ENCODE data around the gene TUBA4A.
"Not testable (repeated sequence)": the region's sequence is repeated elsewhere in the genome, so short reads cannot be mapped to it uniquely, and the experiment has no call there.

DNA sequence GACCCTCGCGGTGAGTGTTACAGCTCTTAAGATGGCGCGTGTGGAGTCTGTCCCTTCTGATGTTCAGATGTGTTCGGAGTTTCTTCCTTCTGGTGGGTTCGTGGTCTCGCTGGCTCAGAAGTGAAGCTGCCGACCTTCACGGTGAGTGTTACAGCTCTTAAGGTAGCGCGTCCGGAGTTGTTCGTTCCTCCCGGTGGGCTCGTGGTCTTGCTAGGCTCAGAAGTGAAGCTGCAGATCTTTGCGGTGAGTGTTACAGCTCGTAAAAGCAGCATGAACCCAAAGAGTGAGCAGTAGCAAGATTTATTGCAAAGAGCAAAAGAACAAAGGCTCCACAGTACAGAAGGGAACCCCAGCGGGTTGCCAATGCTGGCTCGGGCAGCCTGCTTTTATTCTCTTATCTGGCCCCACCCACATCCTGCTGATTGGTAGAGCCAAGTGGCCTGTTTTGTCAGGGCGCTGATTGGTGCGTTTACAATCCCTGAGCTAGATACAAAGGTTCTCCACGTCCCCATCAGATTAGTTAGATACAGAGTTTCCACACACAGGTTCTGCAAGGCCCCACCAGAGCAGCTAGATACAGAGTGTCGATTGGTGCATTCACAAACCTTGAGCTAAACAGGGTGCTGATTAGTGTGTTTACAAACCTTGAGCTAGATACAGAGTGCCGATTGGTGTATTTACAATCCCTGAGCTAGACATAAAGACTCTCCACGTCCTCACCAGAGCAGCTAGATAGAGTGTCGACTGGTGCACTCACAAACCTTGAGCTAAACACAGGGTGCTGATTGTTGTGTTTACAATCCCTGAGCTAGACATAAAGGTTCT is 53.0 kb downstream of the TUBA4A start:
- TF ChIP-seq FOXA3 (CRISPR knock-in tag; conservative IDR thresholded peaks at IDR 0.05 in 1 of 2, IDR thresholded peaks at IDR 0.05 in 1 of 2); C11orf30 (IDR thresholded peaks at IDR 0.05; ENCODE audit: low read depth); ZNF589 (CRISPR knock-in tag; IDR thresholded peaks at IDR 0.05; ENCODE audit: low read depth): not testable (repeated sequence)
- TF ChIP-seq, protein P1, sequence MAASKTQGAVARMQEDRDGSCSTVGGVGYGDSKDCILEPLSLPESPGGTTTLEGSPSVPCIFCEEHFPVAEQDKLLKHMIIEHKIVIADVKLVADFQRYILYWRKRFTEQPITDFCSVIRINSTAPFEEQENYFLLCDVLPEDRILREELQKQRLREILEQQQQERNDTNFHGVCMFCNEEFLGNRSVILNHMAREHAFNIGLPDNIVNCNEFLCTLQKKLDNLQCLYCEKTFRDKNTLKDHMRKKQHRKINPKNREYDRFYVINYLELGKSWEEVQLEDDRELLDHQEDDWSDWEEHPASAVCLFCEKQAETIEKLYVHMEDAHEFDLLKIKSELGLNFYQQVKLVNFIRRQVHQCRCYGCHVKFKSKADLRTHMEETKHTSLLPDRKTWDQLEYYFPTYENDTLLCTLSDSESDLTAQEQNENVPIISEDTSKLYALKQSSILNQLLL (CRISPR knock-in tag; IDR thresholded peaks at IDR 0.05; ENCODE audit: borderline replicate concordance) = not testable (repeated sequence)
- TF ChIP-seq, protein P2, sequence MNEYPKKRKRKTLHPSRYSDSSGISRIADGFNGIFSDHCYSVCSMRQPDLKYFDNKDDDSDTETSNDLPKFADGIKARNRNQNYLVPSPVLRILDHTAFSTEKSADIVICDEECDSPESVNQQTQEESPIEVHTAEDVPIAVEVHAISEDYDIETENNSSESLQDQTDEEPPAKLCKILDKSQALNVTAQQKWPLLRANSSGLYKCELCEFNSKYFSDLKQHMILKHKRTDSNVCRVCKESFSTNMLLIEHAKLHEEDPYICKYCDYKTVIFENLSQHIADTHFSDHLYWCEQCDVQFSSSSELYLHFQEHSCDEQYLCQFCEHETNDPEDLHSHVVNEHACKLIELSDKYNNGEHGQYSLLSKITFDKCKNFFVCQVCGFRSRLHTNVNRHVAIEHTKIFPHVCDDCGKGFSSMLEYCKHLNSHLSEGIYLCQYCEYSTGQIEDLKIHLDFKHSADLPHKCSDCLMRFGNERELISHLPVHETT (CRISPR knock-in tag; conservative IDR thresholded peaks at IDR 0.05 in 1 of 2, IDR thresholded peaks at IDR 0.05 in 1 of 2) = not testable (repeated sequence)
